Fibroblast of lung (primary cell): Measurements from ENCODE around the gene LIPH. TPM values are rescaled to one million over a fixed set of nuclear protein-coding genes. Genes with fewer than 3 reads are reported as not detected.
"Not testable (repeated sequence)": the region's sequence is repeated elsewhere in the genome, so short reads cannot be mapped to it uniquely, and the experiment has no call there.

Experiments
- DNase-seq, 2 donors: peaks; one replicate each; pipeline versions ENCODE4 v3.0.0 to v3.0.0-alpha.2; 2010; ENCODE audit warnings: low read depth in 2 of 2
- H2AFZ ChIP-seq: 2 replicates; pipeline ENCODE4 v1.5.1; 2012; ENCODE audit warnings: low read length, control low read depth, inconsistent platforms
- H3K27ac ChIP-seq: 2 replicates; pipeline ENCODE4 v1.5.1; 2011; ENCODE audit warnings: low read length, control low read depth; ENCODE audit not compliant: insufficient read depth
- H3K27me3 ChIP-seq: 2 replicates; pipeline ENCODE4 v1.5.1; 2011; ENCODE audit warnings: mild to moderate bottlenecking, low read length; ENCODE audit not compliant: control insufficient read depth, insufficient read depth
- H3K36me3 ChIP-seq: 2 replicates; pipeline ENCODE4 v1.5.1; 2011; ENCODE audit warnings: low read length; ENCODE audit not compliant: control insufficient read depth, insufficient read depth
- H3K4me1 ChIP-seq: 2 replicates; pipeline ENCODE4 v1.5.1; 2011; ENCODE audit warnings: low read length; ENCODE audit not compliant: control insufficient read depth, insufficient read depth; ENCODE audit errors: extremely low read depth
- H3K4me2 ChIP-seq: 2 replicates; pipeline ENCODE4 v1.5.1; 2011; ENCODE audit warnings: low read length, control low read depth; ENCODE audit not compliant: insufficient read depth; ENCODE audit errors: extremely low read depth
- H3K4me3 ChIP-seq, 4 experiments: fragments of 200-600 bp in 1 of 4; sonication (generic) in 1 of 4; replicated peaks in 1 of 4; 2 replicates each; pipeline ENCODE4 v1.5.1; 2011 to 2016; ENCODE audit warnings: low read length in 4 of 4, low read depth in 3 of 4, mild to moderate bottlenecking in 3 of 4, control low read depth in 2 of 4, inconsistent platforms in 1 of 4, mixed read lengths in 1 of 4; ENCODE audit not compliant: insufficient read depth in 1 of 4; ENCODE audit errors: control extremely low read depth in 1 of 4
- H3K79me2 ChIP-seq: 2 replicates; pipeline ENCODE4 v1.5.1; 2012; ENCODE audit warnings: mild to moderate bottlenecking, low read length, inconsistent platforms; ENCODE audit not compliant: control insufficient read depth, insufficient read depth
- H3K9ac ChIP-seq: 2 replicates; pipeline ENCODE4 v1.5.1; 2011; ENCODE audit warnings: mild to moderate bottlenecking, low read length, control low read depth; ENCODE audit not compliant: insufficient read depth
- H3K9me3 ChIP-seq: 2 replicates; pipeline ENCODE4 v1.5.1; 2012; ENCODE audit warnings: low read depth, low read length; ENCODE audit not compliant: control insufficient read depth, insufficient read depth
- H4K20me1 ChIP-seq: 2 replicates; pipeline ENCODE4 v1.5.1; 2011; ENCODE audit warnings: low read length; ENCODE audit not compliant: control insufficient read depth, insufficient read depth; ENCODE audit errors: extremely low read depth
- EZH2 ChIP-seq: IDR thresholded peaks from 2 replicates; pipeline ENCODE4 v1.5.1; 2012; ENCODE audit warnings: low read length, control low read depth, mild to moderate bottlenecking; ENCODE audit errors: missing control alignments
- polyA plus RNA-seq, 2 donors: library from polyadenylated mRNA; depleted of rRNA in 1 of 2; stranded (reverse) in 1 of 2; unstranded in 1 of 2; fragments of >200 nt; gene quantifications; 2 replicates each; pipeline ENCODE4 v1.2.1, GENCODE V29; 2011 to 2012; ENCODE audit warnings: missing spikeins in 1 of 2
- total RNA-seq: library from RNA; depleted of rRNA; stranded (reverse); fragments of >200 nt; gene quantifications from 2 replicates; pipeline ENCODE4 v1.2.1, GENCODE V29; 2014
- TF ChIP-seq, protein P1 (sequence below), 2 donors: IDR thresholded peaks in 1 of 2; conservative IDR thresholded peaks in 1 of 2; 1 replicate in 1 of 2; 2 replicates in 1 of 2; pipeline ENCODE4 v1.5.1; 2011 to 2012; ENCODE audit warnings: low read length in 2 of 2, control low read depth in 1 of 2, inconsistent platforms in 1 of 2, low read depth in 1 of 2, mild to moderate bottlenecking in 1 of 2

The LIPH gene
- total and polyA plus RNA-seq, 2 donors (not counting 1 experiment from before 2014, with no cell fraction given), result 0.32 TPM; not detected in 1

DNA sequence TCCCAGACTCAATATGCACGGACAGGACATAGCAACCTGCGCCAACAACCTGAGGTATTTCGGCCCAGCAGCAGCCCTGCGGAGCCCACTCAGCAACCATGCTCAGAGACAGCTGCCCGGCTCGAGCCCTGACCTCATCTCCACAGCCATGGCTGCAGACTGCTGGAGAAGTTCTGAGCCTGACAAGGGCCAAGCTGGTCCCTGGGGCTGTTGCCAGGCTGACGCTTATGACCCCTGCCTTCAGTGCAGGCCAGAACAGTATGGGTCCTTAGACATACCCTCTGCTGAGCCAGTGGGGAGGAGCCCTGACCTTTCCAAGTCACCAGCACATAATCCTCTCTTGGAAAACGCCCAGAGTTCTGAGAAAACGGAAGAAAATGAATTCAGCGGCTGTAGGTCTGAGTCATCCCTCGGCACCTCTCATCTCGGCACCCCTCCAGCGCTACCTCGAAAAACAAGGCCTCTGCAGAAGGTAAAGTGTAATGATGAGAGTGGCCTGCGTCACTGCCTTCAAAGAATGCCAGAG is 79.0 kb downstream of the LIPH start:
- H3K9me3 ChIP-seq, result no peaks in the 10 kb centered on the region
- no peaks in the 10 kb centered on the region for H4K20me1 ChIP-seq
- H3K4me3 ChIP-seq, result no peak overlapping the region
- no peak overlapping the region for H3K4me2 ChIP-seq
- no peaks in the 10 kb centered on the region for H3K4me1 ChIP-seq
- peak in 1 of 2 donors; percentile 73 for DNase-seq
- H3K79me2 ChIP-seq, result no peaks in the 10 kb centered on the region
- no peaks in the 10 kb centered on the region for H3K27me3 ChIP-seq
- no peak overlapping the region for H3K9ac ChIP-seq
- TF ChIP-seq, protein P1, sequence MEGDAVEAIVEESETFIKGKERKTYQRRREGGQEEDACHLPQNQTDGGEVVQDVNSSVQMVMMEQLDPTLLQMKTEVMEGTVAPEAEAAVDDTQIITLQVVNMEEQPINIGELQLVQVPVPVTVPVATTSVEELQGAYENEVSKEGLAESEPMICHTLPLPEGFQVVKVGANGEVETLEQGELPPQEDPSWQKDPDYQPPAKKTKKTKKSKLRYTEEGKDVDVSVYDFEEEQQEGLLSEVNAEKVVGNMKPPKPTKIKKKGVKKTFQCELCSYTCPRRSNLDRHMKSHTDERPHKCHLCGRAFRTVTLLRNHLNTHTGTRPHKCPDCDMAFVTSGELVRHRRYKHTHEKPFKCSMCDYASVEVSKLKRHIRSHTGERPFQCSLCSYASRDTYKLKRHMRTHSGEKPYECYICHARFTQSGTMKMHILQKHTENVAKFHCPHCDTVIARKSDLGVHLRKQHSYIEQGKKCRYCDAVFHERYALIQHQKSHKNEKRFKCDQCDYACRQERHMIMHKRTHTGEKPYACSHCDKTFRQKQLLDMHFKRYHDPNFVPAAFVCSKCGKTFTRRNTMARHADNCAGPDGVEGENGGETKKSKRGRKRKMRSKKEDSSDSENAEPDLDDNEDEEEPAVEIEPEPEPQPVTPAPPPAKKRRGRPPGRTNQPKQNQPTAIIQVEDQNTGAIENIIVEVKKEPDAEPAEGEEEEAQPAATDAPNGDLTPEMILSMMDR (conservative IDR thresholded peaks at IDR 0.05 in 1 of 2, IDR thresholded peaks at IDR 0.05 in 1 of 2; ENCODE audit: low read depth in 1 of 2, low read length in 2 of 2), result no peak
- no peak for TF ChIP-seq EZH2
- no peak overlapping the region for H2AFZ ChIP-seq
- no peak overlapping the region for H3K27ac ChIP-seq
- peaks cover 2% of the 10 kb centered on the region for H3K36me3 ChIP-seq

DNA sequence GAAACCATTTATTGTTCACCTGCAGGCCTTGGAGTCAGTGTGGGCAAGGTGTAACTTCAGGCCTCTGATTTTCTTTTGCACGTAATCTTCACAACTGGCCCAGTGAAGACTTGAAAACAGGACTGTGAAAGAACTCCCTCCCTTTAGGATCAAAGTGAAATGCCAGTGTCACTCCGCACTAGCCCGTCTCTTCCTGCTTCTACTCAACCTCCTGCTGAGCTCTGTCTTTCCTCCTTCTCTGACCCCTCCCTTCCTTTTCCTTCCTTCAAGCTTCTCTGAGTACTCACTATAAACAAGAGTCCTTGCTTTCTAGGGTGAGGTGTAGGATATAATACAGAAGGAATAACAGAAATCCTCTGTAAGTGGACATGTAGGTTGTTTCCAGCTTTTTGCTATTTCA is 82.1 kb downstream of the LIPH start:
- H3K4me2 ChIP-seq, result no peak overlapping the region
- H3K27ac ChIP-seq, result no peak overlapping the region
- no peak overlapping the region for H3K4me3 ChIP-seq
- H3K27me3 ChIP-seq, result no peaks in the 10 kb centered on the region
- no peak overlapping the region for H2AFZ ChIP-seq
- no peaks in the 10 kb centered on the region for H4K20me1 ChIP-seq
- H3K9me3 ChIP-seq, result no peaks in the 10 kb centered on the region
- H3K79me2 ChIP-seq, result no peaks in the 10 kb centered on the region
- no peak overlapping the region for H3K9ac ChIP-seq
- no peaks in the 10 kb centered on the region for H3K4me1 ChIP-seq
- no peak for TF ChIP-seq EZH2
- TF ChIP-seq, protein P1 (conservative IDR thresholded peaks at IDR 0.05 in 1 of 2, IDR thresholded peaks at IDR 0.05 in 1 of 2; ENCODE audit: low read depth in 1 of 2, low read length in 2 of 2), result no peak
- no peak for DNase-seq
- H3K36me3 ChIP-seq, result peaks cover 2% of the 10 kb centered on the region

DNA sequence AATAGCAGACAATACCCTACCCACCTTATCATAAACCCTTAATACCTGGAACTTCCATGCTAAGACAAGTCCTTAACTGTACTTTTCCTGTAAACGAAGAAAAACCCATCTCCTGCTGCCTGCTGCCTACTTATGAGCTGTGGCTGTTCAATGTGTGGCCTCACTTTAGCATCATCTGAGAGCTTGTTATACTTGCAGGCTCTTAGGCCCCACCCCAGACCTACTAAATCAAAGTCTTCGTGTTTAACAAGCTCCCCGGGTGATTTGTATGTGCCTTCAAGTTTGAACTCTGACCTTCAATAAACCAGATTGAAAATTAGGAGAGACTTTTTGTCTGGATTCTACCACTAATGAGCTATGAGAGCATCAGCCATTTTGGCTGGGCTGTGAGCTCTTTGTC is 82.8 kb downstream of the LIPH start:
- Histone ChIP-seq H3K27ac (no peak overlapping the region), H3K9me3 (no peaks in the 10 kb centered on the region), H3K4me3 (no peak overlapping the region), H3K36me3 (peaks cover 2% of the 10 kb centered on the region), H3K79me2 (no peaks in the 10 kb centered on the region), H3K4me2 (no peak overlapping the region), H2AFZ (no peak overlapping the region), H3K9ac (no peak overlapping the region), H3K4me1 (no peaks in the 10 kb centered on the region), H4K20me1 (no peaks in the 10 kb centered on the region), H3K27me3 (no peaks in the 10 kb centered on the region)
- no peak for DNase-seq
- TF ChIP-seq, protein P1 (conservative IDR thresholded peaks at IDR 0.05 in 1 of 2, IDR thresholded peaks at IDR 0.05 in 1 of 2; ENCODE audit: low read depth in 1 of 2, low read length in 2 of 2), result no peak
- TF ChIP-seq EZH2, result no peak

DNA sequence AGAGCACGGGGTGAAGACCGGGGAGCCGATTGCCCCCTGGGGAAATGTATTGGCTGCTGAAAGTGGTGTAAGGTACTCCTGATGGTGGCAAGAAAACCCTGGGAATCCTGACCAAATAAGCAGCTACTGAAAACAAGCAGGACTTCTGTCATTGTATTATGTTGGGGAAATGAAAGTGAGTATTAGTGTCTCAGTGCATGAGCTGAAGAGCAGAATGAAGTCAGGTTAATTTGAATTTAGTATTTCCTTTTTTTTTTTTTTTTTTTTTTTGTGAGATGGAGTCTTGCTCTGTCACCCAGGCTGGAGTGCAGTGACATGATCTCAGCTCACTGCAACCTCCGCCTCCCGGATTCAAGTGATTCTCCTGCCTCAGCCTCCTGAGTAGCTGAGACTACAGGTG is 86.3 kb downstream of the LIPH start:
- not testable (repeated sequence) for H3K27me3 ChIP-seq, H3K9ac ChIP-seq, H3K36me3 ChIP-seq, H3K4me2 ChIP-seq, H4K20me1 ChIP-seq, H3K27ac ChIP-seq, H2AFZ ChIP-seq, H3K4me1 ChIP-seq, H3K4me3 ChIP-seq, H3K79me2 ChIP-seq, H3K9me3 ChIP-seq, DNase-seq
